HEK293 (cell line): ENCODE measurements around the gene HMGN1.

ENCODE experiments used
- CTCF ChIA-PET: fragments of 350-600 bp; formaldehyde crosslinking; extraction: SDS; loops from one replicate; lab custom pipeline; 2021; ENCODE audit warnings: antibody characterized with exemption; lab: Yijun Ruan, JAX
- POLR2A ChIA-PET: fragments of 300-600 bp; formaldehyde crosslinking; extraction: SDS; loops from one replicate; lab custom pipeline; 2020; ENCODE audit warnings: antibody characterized with exemption, inconsistent platforms; lab: Yijun Ruan, JAX
- H3K27ac ChIP-seq: fragments of 200-500 bp; sonication (Bioruptor generic); 2 replicates; pipeline ENCODE4 v1.5.1; 2014; ENCODE audit warnings: low read depth, low read length, control low read depth, inconsistent platforms; ENCODE audit errors: extremely low read depth
- H3K36me3 ChIP-seq, 2 experiments: fragments of 200-500 bp in 1 of 2; sonication (Bioruptor generic) in 1 of 2; 1 replicate in 1 of 2; 2 replicates in 1 of 2; pipeline ENCODE4 v1.5.1; 2014 to 2017; ENCODE audit warnings: inconsistent platforms in 2 of 2, low read length in 2 of 2; ENCODE audit not compliant: control insufficient read depth in 2 of 2, insufficient read depth in 1 of 2
- H3K4me1 ChIP-seq: fragments of 200-500 bp; sonication (Bioruptor generic); 2 replicates; pipeline ENCODE4 v1.5.1; 2014; ENCODE audit warnings: mild to moderate bottlenecking, low read length, inconsistent platforms; ENCODE audit not compliant: control insufficient read depth, insufficient read depth
- H3K4me3 ChIP-seq: 2 replicates; pipeline ENCODE4 v1.5.1; 2011; ENCODE audit warnings: low read depth, mild to moderate bottlenecking, control low read depth, low read length, moderate library complexity
- H3K9me3 ChIP-seq: fragments of 200-500 bp; sonication (Bioruptor generic); 2 replicates; pipeline ENCODE4 v1.5.1; 2014; ENCODE audit warnings: low read depth, low read length, inconsistent platforms; ENCODE audit not compliant: control insufficient read depth, insufficient read depth
- SP7 ChIP-seq: fragments of 450-650 bp; formaldehyde crosslinking; IDR thresholded peaks from 2 replicates; pipeline ENCODE4 v1.5.1; 2016; ENCODE audit warnings: missing biosample characterization, missing genetic modification characterization
- ZIC2 ChIP-seq: fragments of 450-650 bp; formaldehyde crosslinking; IDR thresholded peaks from 2 replicates; pipeline ENCODE4 v1.5.1; 2016; ENCODE audit warnings: missing biosample characterization, missing genetic modification characterization
- ZNF112 ChIP-seq: fragments of 450-650 bp; formaldehyde crosslinking; IDR thresholded peaks from 2 replicates; pipeline ENCODE4 v1.5.0; 2017; ENCODE audit warnings: missing biosample characterization, missing genetic modification characterization
- ZNF133 ChIP-seq: fragments of 450-650 bp; formaldehyde crosslinking; IDR thresholded peaks from 2 replicates; pipeline ENCODE4 v1.5.1; 2016; ENCODE audit warnings: missing biosample characterization, missing genetic modification characterization
- ZNF146 ChIP-seq: fragments of 450-650 bp; formaldehyde crosslinking; IDR thresholded peaks from 2 replicates; pipeline ENCODE4 v1.5.1; 2016; ENCODE audit warnings: missing biosample characterization, missing genetic modification characterization
- ZNF174 ChIP-seq: fragments of 450-650 bp; formaldehyde crosslinking; IDR thresholded peaks from 2 replicates; pipeline ENCODE4 v1.5.0; 2017; ENCODE audit warnings: missing biosample characterization, mild to moderate bottlenecking, missing genetic modification characterization
- ZNF2 ChIP-seq: fragments of 450-650 bp; formaldehyde crosslinking; IDR thresholded peaks from 2 replicates; pipeline ENCODE4 v1.5.1; 2016; ENCODE audit warnings: missing biosample characterization, missing genetic modification characterization
- ZNF239 ChIP-seq: fragments of 450-650 bp; formaldehyde crosslinking; IDR thresholded peaks from 2 replicates; pipeline ENCODE4 v1.5.1; 2016; ENCODE audit warnings: missing biosample characterization, missing genetic modification characterization
- ZNF391 ChIP-seq: fragments of 450-650 bp; formaldehyde crosslinking; IDR thresholded peaks from 2 replicates; pipeline ENCODE4 v1.5.1; 2016; ENCODE audit warnings: low read depth, missing biosample characterization, missing genetic modification characterization, borderline replicate concordance
- ZNF501 ChIP-seq: fragments of 450-650 bp; formaldehyde crosslinking; IDR thresholded peaks from 2 replicates; pipeline ENCODE4 v1.5.1; 2016; ENCODE audit warnings: missing biosample characterization, missing genetic modification characterization
- ZNF548 ChIP-seq: fragments of 450-650 bp; formaldehyde crosslinking; IDR thresholded peaks from 2 replicates; pipeline ENCODE4 v1.5.1; 2016; ENCODE audit warnings: missing biosample characterization, missing genetic modification characterization
- ZNF626 ChIP-seq: fragments of 450-650 bp; sonication (Bioruptor Pico); formaldehyde crosslinking; IDR thresholded peaks from 2 replicates; pipeline ENCODE4 v1.5.1; 2018; ENCODE audit warnings: missing biosample characterization, missing genetic modification characterization, inconsistent platforms
- ZNF670 ChIP-seq: fragments of 450-650 bp; formaldehyde crosslinking; IDR thresholded peaks from 2 replicates; pipeline ENCODE4 v1.5.1; 2016; ENCODE audit warnings: missing biosample characterization, missing genetic modification characterization, low read depth
- ZNF707 ChIP-seq: fragments of 450-650 bp; formaldehyde crosslinking; IDR thresholded peaks from 2 replicates; pipeline ENCODE4 v1.5.1; 2016; ENCODE audit warnings: missing biosample characterization, missing genetic modification characterization
- ZNF777 ChIP-seq: fragments of 450-650 bp; formaldehyde crosslinking; IDR thresholded peaks from 2 replicates; pipeline ENCODE4 v1.5.1; 2017; ENCODE audit warnings: missing biosample characterization, missing genetic modification characterization, borderline replicate concordance
- ZNF791 ChIP-seq: fragments of 450-650 bp; formaldehyde crosslinking; IDR thresholded peaks from 2 replicates; pipeline ENCODE4 v1.5.1; 2016; ENCODE audit warnings: missing biosample characterization, missing genetic modification characterization
- TF ChIP-seq, protein P1 (sequence below): fragments of 450-650 bp; formaldehyde crosslinking; IDR thresholded peaks from 2 replicates; pipeline ENCODE4 v1.5.1; 2016; ENCODE audit warnings: missing biosample characterization, missing genetic modification characterization
- TF ChIP-seq, protein P2 (sequence below): fragments of 450-650 bp; formaldehyde crosslinking; IDR thresholded peaks from 2 replicates; pipeline ENCODE4 v1.5.1; 2016; ENCODE audit warnings: missing biosample characterization, missing genetic modification characterization
- TF ChIP-seq, protein P3 (sequence below): fragments of 450-650 bp; formaldehyde crosslinking; IDR thresholded peaks from 2 replicates; pipeline ENCODE4 v1.5.1; 2016; ENCODE audit warnings: missing biosample characterization, missing genetic modification characterization
- TF ChIP-seq, protein P4 (sequence below): fragments of 450-650 bp; formaldehyde crosslinking; IDR thresholded peaks from 2 replicates; pipeline ENCODE4 v1.5.1; 2016; ENCODE audit warnings: missing biosample characterization, missing genetic modification characterization
- TF ChIP-seq, protein P5 (sequence below): fragments of 450-650 bp; formaldehyde crosslinking; IDR thresholded peaks from 2 replicates; pipeline ENCODE4 v1.5.1; 2016; ENCODE audit warnings: missing biosample characterization, missing genetic modification characterization
- TF ChIP-seq, protein P6 (sequence below): fragments of 450-650 bp; formaldehyde crosslinking; IDR thresholded peaks from 2 replicates; pipeline ENCODE4 v1.5.1; 2016; ENCODE audit warnings: missing biosample characterization, missing genetic modification characterization, low read depth

HMGN1 gene

DNA sequence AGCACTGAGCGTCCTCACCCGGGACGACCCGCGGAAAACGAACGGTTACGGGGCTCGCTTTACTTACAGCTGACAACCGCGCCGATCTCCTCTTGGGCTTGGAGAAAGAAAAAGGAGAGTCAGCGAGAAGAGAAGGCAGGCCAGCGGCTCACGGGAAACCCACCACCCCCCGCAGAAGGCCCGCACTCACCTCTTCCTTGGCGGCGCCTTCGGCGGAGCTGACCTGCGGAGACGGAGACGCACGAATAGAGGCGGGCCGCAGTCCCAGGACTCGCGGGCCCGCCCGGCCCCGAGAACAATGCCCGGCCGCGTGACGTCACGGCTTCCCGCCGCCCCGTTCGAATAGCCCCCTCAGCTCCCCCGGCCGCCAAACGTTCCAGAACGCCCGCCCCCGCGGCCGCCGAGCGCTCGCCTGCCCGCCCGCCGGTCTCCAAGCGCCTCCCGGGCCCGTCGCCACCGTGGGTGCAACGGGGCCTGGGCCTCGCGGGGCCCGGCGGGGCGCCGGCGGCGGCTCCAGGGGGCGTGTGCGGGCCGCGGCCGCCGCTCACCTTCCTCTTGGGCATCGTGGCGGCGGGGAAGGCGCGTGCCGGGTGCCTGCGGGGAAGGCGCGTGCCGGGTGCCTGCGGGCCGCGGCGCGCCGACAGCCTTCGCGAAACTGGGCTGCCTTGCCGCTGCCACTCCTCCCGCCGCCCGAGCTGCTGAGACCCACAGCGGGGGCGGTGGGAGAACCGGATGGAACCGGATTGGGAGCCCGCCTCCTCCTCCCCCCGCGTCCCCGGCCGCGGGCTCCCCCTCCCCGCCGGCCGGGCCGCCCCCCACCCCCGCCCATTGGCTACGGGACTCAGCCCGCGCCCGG, at the start of gene HMGN1 (continued):
- TF ChIP-seq, protein P1, sequence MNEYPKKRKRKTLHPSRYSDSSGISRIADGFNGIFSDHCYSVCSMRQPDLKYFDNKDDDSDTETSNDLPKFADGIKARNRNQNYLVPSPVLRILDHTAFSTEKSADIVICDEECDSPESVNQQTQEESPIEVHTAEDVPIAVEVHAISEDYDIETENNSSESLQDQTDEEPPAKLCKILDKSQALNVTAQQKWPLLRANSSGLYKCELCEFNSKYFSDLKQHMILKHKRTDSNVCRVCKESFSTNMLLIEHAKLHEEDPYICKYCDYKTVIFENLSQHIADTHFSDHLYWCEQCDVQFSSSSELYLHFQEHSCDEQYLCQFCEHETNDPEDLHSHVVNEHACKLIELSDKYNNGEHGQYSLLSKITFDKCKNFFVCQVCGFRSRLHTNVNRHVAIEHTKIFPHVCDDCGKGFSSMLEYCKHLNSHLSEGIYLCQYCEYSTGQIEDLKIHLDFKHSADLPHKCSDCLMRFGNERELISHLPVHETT: no peak
- TF ChIP-seq, protein P2, sequence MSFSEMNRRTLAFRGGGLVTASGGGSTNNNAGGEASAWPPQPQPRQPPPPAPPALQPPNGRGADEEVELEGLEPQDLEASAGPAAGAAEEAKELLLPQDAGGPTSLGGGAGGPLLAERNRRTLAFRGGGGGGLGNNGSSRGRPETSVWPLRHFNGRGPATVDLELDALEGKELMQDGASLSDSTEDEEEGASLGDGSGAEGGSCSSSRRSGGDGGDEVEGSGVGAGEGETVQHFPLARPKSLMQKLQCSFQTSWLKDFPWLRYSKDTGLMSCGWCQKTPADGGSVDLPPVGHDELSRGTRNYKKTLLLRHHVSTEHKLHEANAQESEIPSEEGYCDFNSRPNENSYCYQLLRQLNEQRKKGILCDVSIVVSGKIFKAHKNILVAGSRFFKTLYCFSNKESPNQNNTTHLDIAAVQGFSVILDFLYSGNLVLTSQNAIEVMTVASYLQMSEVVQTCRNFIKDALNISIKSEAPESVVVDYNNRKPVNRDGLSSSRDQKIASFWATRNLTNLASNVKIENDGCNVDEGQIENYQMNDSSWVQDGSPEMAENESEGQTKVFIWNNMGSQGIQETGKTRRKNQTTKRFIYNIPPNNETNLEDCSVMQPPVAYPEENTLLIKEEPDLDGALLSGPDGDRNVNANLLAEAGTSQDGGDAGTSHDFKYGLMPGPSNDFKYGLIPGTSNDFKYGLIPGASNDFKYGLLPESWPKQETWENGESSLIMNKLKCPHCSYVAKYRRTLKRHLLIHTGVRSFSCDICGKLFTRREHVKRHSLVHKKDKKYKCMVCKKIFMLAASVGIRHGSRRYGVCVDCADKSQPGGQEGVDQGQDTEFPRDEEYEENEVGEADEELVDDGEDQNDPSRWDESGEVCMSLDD (tag by site-specific recombination): no peak
- TF ChIP-seq ZNF174 (tag by site-specific recombination): no peak
- TF ChIP-seq, protein P3, sequence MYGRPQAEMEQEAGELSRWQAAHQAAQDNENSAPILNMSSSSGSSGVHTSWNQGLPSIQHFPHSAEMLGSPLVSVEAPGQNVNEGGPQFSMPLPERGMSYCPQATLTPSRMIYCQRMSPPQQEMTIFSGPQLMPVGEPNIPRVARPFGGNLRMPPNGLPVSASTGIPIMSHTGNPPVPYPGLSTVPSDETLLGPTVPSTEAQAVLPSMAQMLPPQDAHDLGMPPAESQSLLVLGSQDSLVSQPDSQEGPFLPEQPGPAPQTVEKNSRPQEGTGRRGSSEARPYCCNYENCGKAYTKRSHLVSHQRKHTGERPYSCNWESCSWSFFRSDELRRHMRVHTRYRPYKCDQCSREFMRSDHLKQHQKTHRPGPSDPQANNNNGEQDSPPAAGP (tag by site-specific recombination): no peak
- TF ChIP-seq ZNF112 (tag by site-specific recombination): no peak
- TF ChIP-seq ZNF239: no peak
- TF ChIP-seq ZNF707 (tag by site-specific recombination): no peak
- TF ChIP-seq, protein P4, sequence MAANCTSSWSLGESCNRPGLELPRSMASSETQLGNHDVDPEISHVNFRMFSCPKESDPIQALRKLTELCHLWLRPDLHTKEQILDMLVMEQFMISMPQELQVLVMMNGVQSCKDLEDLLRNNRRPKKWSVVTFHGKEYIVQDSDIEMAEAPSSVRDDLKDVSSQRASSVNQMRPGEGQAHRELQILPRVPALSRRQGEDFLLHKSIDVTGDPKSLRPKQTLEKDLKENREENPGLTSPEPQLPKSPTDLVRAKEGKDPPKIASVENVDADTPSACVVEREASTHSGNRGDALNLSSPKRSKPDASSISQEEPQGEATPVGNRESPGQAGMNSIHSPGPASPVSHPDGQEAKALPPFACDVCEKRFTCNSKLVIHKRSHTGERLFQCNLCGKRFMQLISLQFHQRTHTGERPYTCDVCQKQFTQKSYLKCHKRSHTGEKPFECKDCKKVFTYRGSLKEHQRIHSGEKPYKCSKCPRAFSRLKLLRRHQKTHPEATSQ (tag by site-specific recombination): no peak
- no peak for TF ChIP-seq ZNF146
- 0 out of 2 replicates have a peak, but pooled peaks have one; percentile 11 for TF ChIP-seq ZIC2 (tag by site-specific recombination)

DNA sequence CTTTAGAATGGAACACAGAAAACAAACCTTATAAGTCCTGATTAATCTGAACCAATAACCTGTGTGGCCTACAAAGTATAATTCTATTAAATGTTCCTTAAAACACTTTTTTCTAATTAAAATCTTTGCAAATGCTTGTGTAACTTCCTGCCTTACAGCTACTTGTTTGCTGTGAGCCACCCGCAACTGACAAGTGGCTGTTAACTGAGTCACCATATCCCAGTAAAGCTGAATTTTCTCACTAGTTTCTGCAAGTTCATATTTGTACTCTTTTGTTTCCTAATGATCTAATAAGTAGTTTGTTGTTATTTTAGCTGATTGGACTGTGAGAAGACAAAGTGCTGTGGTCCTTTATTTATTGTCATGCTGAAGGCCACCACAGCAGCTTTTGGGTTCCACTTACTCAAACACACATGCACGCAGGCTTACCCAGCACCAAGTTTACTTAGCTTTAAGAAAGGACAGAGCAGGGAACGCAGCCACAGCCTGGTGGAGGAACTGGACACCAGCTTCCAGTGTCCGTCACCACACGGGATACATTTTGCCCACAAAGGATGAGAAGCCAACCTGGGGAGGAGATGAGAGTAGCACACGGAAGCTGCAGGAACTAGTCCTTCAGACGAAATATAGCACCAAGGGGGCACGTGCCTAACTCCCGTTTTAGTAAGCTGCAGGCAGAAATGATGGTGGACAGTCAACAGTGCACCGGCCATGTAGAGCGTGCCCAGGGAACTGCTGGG, 48.9 kb upstream of the HMGN1 start:
- no peak overlapping the region for H3K27ac ChIP-seq
- no peak overlapping the region for H3K4me3 ChIP-seq
- no peaks in the 10 kb centered on the region for H3K4me1 ChIP-seq
- ChIA-PET POLR2A (interaction anchor here (0.5 to 1.9 kb wide), 2 partner anchors 17 to 83 kb away, joined by 3 to 5 read pairs; a partner anchor contains a TSS), CTCF (interaction anchor here (0.6 to 1.6 kb wide), 4 partner anchors 10 to 467 kb away, joined by 3 to 9 read pairs (median 4); no protein-coding TSS in a partner anchor)
- TF ChIP-seq SP7 (tag by site-specific recombination) (peak; percentile 28; the same call in 1 of the 2 replicates), ZNF2 (tag by site-specific recombination) (no peak), ZNF391 (no peak)
- no peaks in the 10 kb centered on the region for H3K9me3 ChIP-seq
- peaks cover 18 to 36% of the 10 kb centered on the region in 2 experiments for H3K36me3 ChIP-seq

DNA sequence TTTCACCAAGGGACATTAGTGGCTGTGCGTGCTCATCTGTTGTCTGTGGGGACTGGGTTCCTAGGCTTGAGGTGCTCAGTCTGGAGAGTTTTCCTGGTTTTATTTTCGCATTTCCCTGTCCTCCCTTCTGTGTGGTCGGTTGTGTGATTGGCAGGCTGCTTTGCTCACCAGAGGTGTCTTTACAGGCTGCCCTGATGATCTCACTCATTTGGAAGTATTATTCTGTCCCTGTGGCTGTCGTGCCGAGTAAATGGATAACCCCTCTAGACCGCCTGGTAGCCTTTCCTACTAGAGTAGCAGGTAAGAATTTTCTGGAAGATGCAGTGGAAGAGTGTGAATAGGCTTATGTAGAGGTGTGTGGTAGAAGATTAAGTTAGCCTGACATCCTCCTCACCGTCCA, 44.1 kb upstream of the HMGN1 start:
- Histone ChIP-seq H3K4me3 (no peak overlapping the region), H3K27ac (no peak overlapping the region), H3K4me1 (no peaks in the 10 kb centered on the region), H3K36me3 (peaks cover 18 to 57% of the 10 kb centered on the region in 2 experiments), H3K9me3 (no peaks in the 10 kb centered on the region)
- POLR2A ChIA-PET: no interaction called here
- CTCF ChIA-PET: interaction anchor here (0.6 to 6.9 kb wide), 3 partner anchors 9 to 296 kb away, joined by 3 to 27 read pairs (median 4); no protein-coding TSS in a partner anchor
- no peak for TF ChIP-seq ZNF670 (tag by site-specific recombination)
- no peak for TF ChIP-seq ZNF133 (tag by site-specific recombination)
- TF ChIP-seq ZNF777 (tag by site-specific recombination): no peak
- no peak for TF ChIP-seq ZNF626 (tag by site-specific recombination)
- no peak for TF ChIP-seq ZNF548 (tag by site-specific recombination)
- TF ChIP-seq, protein P5, sequence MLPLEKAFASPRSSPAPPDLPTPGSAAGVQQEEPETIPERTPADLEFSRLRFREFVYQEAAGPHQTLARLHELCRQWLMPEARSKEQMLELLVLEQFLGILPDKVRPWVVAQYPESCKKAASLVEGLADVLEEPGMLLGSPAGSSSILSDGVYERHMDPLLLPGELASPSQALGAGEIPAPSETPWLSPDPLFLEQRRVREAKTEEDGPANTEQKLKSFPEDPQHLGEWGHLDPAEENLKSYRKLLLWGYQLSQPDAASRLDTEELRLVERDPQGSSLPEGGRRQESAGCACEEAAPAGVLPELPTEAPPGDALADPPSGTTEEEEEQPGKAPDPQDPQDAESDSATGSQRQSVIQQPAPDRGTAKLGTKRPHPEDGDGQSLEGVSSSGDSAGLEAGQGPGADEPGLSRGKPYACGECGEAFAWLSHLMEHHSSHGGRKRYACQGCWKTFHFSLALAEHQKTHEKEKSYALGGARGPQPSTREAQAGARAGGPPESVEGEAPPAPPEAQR (tag by site-specific recombination): no peak
- TF ChIP-seq, protein P6, sequence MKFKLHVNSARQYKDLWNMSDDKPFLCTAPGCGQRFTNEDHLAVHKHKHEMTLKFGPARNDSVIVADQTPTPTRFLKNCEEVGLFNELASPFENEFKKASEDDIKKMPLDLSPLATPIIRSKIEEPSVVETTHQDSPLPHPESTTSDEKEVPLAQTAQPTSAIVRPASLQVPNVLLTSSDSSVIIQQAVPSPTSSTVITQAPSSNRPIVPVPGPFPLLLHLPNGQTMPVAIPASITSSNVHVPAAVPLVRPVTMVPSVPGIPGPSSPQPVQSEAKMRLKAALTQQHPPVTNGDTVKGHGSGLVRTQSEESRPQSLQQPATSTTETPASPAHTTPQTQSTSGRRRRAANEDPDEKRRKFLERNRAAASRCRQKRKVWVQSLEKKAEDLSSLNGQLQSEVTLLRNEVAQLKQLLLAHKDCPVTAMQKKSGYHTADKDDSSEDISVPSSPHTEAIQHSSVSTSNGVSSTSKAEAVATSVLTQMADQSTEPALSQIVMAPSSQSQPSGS (tag by site-specific recombination): no peak
- no peak for TF ChIP-seq ZNF501 (tag by site-specific recombination)
- no peak for TF ChIP-seq ZNF791 (tag by site-specific recombination)
